PFSK-1 (cell line): ENCODE data around the gene AIG1.

ENCODE experiments used
- POLR2AphosphoS5 ChIP-seq: IDR thresholded peaks from 2 replicates; pipeline ENCODE4 v1.6.1; 2012; ENCODE audit warnings: low read depth, mild to moderate bottlenecking, control low read depth, low read length, moderate library complexity
- REST ChIP-seq, 2 experiments: IDR thresholded peaks; 2 replicates each; pipeline versions ENCODE4 v1.6.1 to v1.8.0; 2011 to 2012; ENCODE audit warnings: low read depth in 2 of 2, low read length in 2 of 2, control low read depth in 1 of 2, inconsistent platforms in 1 of 2, mild to moderate bottlenecking in 1 of 2, moderate library complexity in 1 of 2; ENCODE audit not compliant: insufficient read depth in 1 of 2
- SIN3A ChIP-seq: IDR thresholded peaks from 2 replicates; pipeline ENCODE4 v1.6.1; 2012; ENCODE audit warnings: mild to moderate bottlenecking, low read length, moderate library complexity, borderline replicate concordance; ENCODE audit not compliant: insufficient read depth
- TAF1 ChIP-seq: IDR thresholded peaks from 2 replicates; pipeline ENCODE4 v1.6.1; 2012; ENCODE audit warnings: low read length, control low read depth, borderline replicate concordance; ENCODE audit not compliant: insufficient read depth

- no peak for TF ChIP-seq POLR2AphosphoS5
- no peak for TF ChIP-seq REST (IDR thresholded peaks at IDR 0.05; ENCODE audit: insufficient read depth in 1 of 2, low read depth in 2 of 2, low read length in 2 of 2)
- no peak for TF ChIP-seq TAF1
- no peak for TF ChIP-seq SIN3A
These were observed 132.9 kb downstream of the AIG1 start for GRCh38 chr6:143193571-143194094.
